Dendritic cell treated with granulocyte-macrophage colony-stimulating factor and Interleukin-4, amounts not matched to agents 40 ng/mL and 50 ng/mL, for 4 days (primary cell): Measurements from ENCODE around the gene CCM2L.

Experiments
- H3K27ac Mint-ChIP-seq: one replicate; pipeline ENCODE4 v1.8.0; 2022; ENCODE audit warnings: mild to moderate bottlenecking, mixed read lengths
- H3K27me3 Mint-ChIP-seq: one replicate; pipeline ENCODE4 v1.8.0; 2022; ENCODE audit warnings: mild to moderate bottlenecking, mixed read lengths
- H3K36me3 Mint-ChIP-seq: one replicate; pipeline ENCODE4 v1.8.0; 2022; ENCODE audit warnings: low read depth, mixed read lengths
- H3K4me1 Mint-ChIP-seq: one replicate; pipeline ENCODE4 v1.8.0; 2022; ENCODE audit warnings: low read depth, mixed read lengths
- H3K4me3 Mint-ChIP-seq: one replicate; pipeline ENCODE4 v1.8.0; 2022; ENCODE audit warnings: mild to moderate bottlenecking, moderate library complexity, mixed read lengths
- H3K9me3 Mint-ChIP-seq: one replicate; pipeline ENCODE4 v1.8.0; 2022; ENCODE audit warnings: mixed read lengths
- intact Hi-C: fragments of 100-400 bp; cut with micrococcal nuclease; formaldehyde crosslinking; loops from one replicate; pipeline ENCODE4 v1.15.0; 2022

CCM2L gene

GRCh38 chr20:32010101-32010500, at the start of gene CCM2L:
CCM2L (plus strand) TSS chr20:32010438; CDS start chr20:32010455, 17 bp downstream.
- Mint-ChIP-seq H3K9me3 (no peaks in the 10 kb centered on the region), H3K36me3 (no peaks in the 10 kb centered on the region), H3K4me3 (no peak within 1 kb of the TSS), H3K27ac (no peak within 1 kb of the TSS), H3K27me3 (peaks cover 31% of the 10 kb centered on the region), H3K4me1 (peaks cover 9% of the 10 kb centered on the region)
- intact Hi-C loops: no loop called here

GRCh38 chr20:31962761-31963160, 47.5 kb upstream of the CCM2L start:
- H3K9me3 Mint-ChIP-seq: no peaks in the 10 kb centered on the region
- H3K4me1 Mint-ChIP-seq: peaks cover 13% of the 10 kb centered on the region
- no peak overlapping the region for H3K4me3 Mint-ChIP-seq
- peaks cover 61% of the 10 kb centered on the region for H3K27me3 Mint-ChIP-seq
- no peaks in the 10 kb centered on the region for H3K36me3 Mint-ChIP-seq
- no peak overlapping the region for H3K27ac Mint-ChIP-seq
- intact Hi-C loops: no loop called here

- Mint-ChIP-seq H3K27ac (no peak overlapping the region), H3K4me1 (peaks cover 20% of the 10 kb centered on the region), H3K27me3 (peaks cover 65% of the 10 kb centered on the region), H3K9me3 (no peaks in the 10 kb centered on the region), H3K36me3 (no peaks in the 10 kb centered on the region), H3K4me3 (no peak overlapping the region)
- intact Hi-C loops: no loop called here
Observed at GRCh38 chr20:31963889-31964288, 46.3 kb upstream of the CCM2L start.

GRCh38 chr20:31966991-31967655, 43.1 kb upstream of the CCM2L start:
- no peaks in the 10 kb centered on the region for H3K9me3 Mint-ChIP-seq
- no peaks in the 10 kb centered on the region for H3K36me3 Mint-ChIP-seq
- peaks cover 18% of the 10 kb centered on the region for H3K4me1 Mint-ChIP-seq
- intact Hi-C loops: no loop called here
- H3K27me3 Mint-ChIP-seq: peaks cover 62% of the 10 kb centered on the region
- peak overlapping the region; percentile 1 for H3K4me3 Mint-ChIP-seq
- H3K27ac Mint-ChIP-seq: no peak overlapping the region

GRCh38 chr20:31967830-31968249, 42.4 kb upstream of the CCM2L start, which contains the start of gene XKR7:
XKR7 (plus strand) TSS chr20:31968151; CDS start chr20:31968176, 25 bp downstream.
- Mint-ChIP-seq H3K36me3 (no peaks in the 10 kb centered on the region), H3K27ac (no peak within 1 kb of the TSS), H3K9me3 (no peaks in the 10 kb centered on the region), H3K27me3 (peaks cover 59% of the 10 kb centered on the region), H3K4me3 (peak within 1 kb of the TSS; percentile 89), H3K4me1 (peaks cover 18% of the 10 kb centered on the region)
- intact Hi-C loops: loop anchor here (1.0 kb wide), 1 partner anchor 16 kb away; the partner anchor contains the start of gene PDRG1

- H3K4me3 Mint-ChIP-seq: peak overlapping the region; percentile 89
- no peaks in the 10 kb centered on the region for H3K36me3 Mint-ChIP-seq
- H3K9me3 Mint-ChIP-seq: no peaks in the 10 kb centered on the region
- intact Hi-C loops: loop anchor here (1.0 kb wide), 1 partner anchor 16 kb away; the partner anchor contains the start of gene PDRG1
- peaks cover 18% of the 10 kb centered on the region for H3K4me1 Mint-ChIP-seq
- peaks cover 60% of the 10 kb centered on the region for H3K27me3 Mint-ChIP-seq
- H3K27ac Mint-ChIP-seq: no peak overlapping the region
Observed at GRCh38 chr20:31968291-31969126, 41.7 kb upstream of the CCM2L start.

GRCh38 chr20:31969991-31970390, 40.2 kb upstream of the CCM2L start:
- Mint-ChIP-seq H3K4me1 (peaks cover 18% of the 10 kb centered on the region), H3K36me3 (no peaks in the 10 kb centered on the region), H3K4me3 (no peak overlapping the region), H3K27me3 (peaks cover 51% of the 10 kb centered on the region), H3K27ac (no peak overlapping the region), H3K9me3 (no peaks in the 10 kb centered on the region)
- intact Hi-C loops: no loop called here

- intact Hi-C loops: no loop called here
- Mint-ChIP-seq H3K4me3 (no peak overlapping the region), H3K27ac (no peak overlapping the region), H3K4me1 (peaks cover 12% of the 10 kb centered on the region), H3K9me3 (no peaks in the 10 kb centered on the region), H3K27me3 (peaks cover 39% of the 10 kb centered on the region), H3K36me3 (no peaks in the 10 kb centered on the region)
Observed at GRCh38 chr20:31972471-31973021, 37.7 kb upstream of the CCM2L start.

GRCh38 chr20:31974296-31974695, 35.9 kb upstream of the CCM2L start:
- Mint-ChIP-seq H3K36me3 (no peaks in the 10 kb centered on the region), H3K4me1 (no peaks in the 10 kb centered on the region), H3K27ac (no peak overlapping the region), H3K27me3 (peaks cover 28% of the 10 kb centered on the region), H3K9me3 (no peaks in the 10 kb centered on the region), H3K4me3 (no peak overlapping the region)
- intact Hi-C loops: no loop called here

- no peaks in the 10 kb centered on the region for H3K36me3 Mint-ChIP-seq
- intact Hi-C loops: no loop called here
- H3K4me3 Mint-ChIP-seq: no peak overlapping the region
- no peaks in the 10 kb centered on the region for H3K4me1 Mint-ChIP-seq
- H3K27me3 Mint-ChIP-seq: peaks cover 26% of the 10 kb centered on the region
- no peaks in the 10 kb centered on the region for H3K9me3 Mint-ChIP-seq
- no peak overlapping the region for H3K27ac Mint-ChIP-seq
Observed at GRCh38 chr20:31974951-31975487, 35.2 kb upstream of the CCM2L start.

GRCh38 chr20:31975874-31976273, 34.4 kb upstream of the CCM2L start:
- intact Hi-C loops: no loop called here
- no peak overlapping the region for H3K4me3 Mint-ChIP-seq
- H3K27me3 Mint-ChIP-seq: peaks cover 21% of the 10 kb centered on the region
- no peaks in the 10 kb centered on the region for H3K36me3 Mint-ChIP-seq
- no peak overlapping the region for H3K27ac Mint-ChIP-seq
- H3K9me3 Mint-ChIP-seq: no peaks in the 10 kb centered on the region
- H3K4me1 Mint-ChIP-seq: no peaks in the 10 kb centered on the region

- H3K9me3 Mint-ChIP-seq: no peaks in the 10 kb centered on the region
- peaks cover 19% of the 10 kb centered on the region for H3K27me3 Mint-ChIP-seq
Observed at GRCh38 chr20:31977080-31977479, 33.2 kb upstream of the CCM2L start.

GRCh38 chr20:31979713-31980426, 30.4 kb upstream of the CCM2L start:
- no peak overlapping the region for H3K4me3 Mint-ChIP-seq
- H3K27me3 Mint-ChIP-seq: peaks cover 18% of the 10 kb centered on the region
- no peaks in the 10 kb centered on the region for H3K9me3 Mint-ChIP-seq
- no peaks in the 10 kb centered on the region for H3K4me1 Mint-ChIP-seq
- no peak overlapping the region for H3K27ac Mint-ChIP-seq
- H3K36me3 Mint-ChIP-seq: no peaks in the 10 kb centered on the region
- intact Hi-C loops: no loop called here

More at GRCh38 chr20:31977080-31977479, 33.2 kb upstream of the CCM2L start:
- Mint-ChIP-seq H3K27ac (no peak overlapping the region), H3K36me3 (no peaks in the 10 kb centered on the region), H3K4me3 (no peak overlapping the region), H3K4me1 (no peaks in the 10 kb centered on the region)
- intact Hi-C loops: no loop called here
